CD4-positive, CD25-positive, alpha-beta regulatory T cell (primary cell): ENCODE measurements around the gene CCDC178. TPM values are rescaled to one million over a fixed set of nuclear protein-coding genes. Genes with fewer than 3 reads are reported as not detected.

ENCODE experiments used
- ATAC-seq, 2 donors: fragments of 150-1000 bp; cut with Tn5 transposase; one replicate each; pipeline ENCODE4 v1.10.0; 2021; ENCODE audit warnings: low read depth in 2 of 2, moderate number of reproducible peaks in 2 of 2, moderate library complexity in 1 of 2
- DNase-seq, 3 donors: peaks; one replicate each; pipeline versions ENCODE4 v3.0.0 to v3.0.0-alpha.2; 2012 to 2022; ENCODE audit warnings: mixed read lengths in 1 of 3
- H3K27ac ChIP-seq: one replicate; pipeline ENCODE4 v1.7.0; 2013; ENCODE audit warnings: mild to moderate bottlenecking, low read length; ENCODE audit not compliant: insufficient read depth, poor library complexity, severe bottlenecking
- H3K27me3 ChIP-seq: one replicate; pipeline ENCODE4 v1.7.0; 2013; ENCODE audit warnings: low read length; ENCODE audit not compliant: control insufficient read depth, insufficient read depth
- H3K36me3 ChIP-seq: one replicate; pipeline ENCODE4 v1.7.0; 2013; ENCODE audit warnings: mild to moderate bottlenecking, low read length, moderate library complexity; ENCODE audit not compliant: control insufficient read depth, insufficient read depth
- H3K4me1 ChIP-seq: 2 replicates; pipeline ENCODE4 v1.7.0; 2013; ENCODE audit warnings: mild to moderate bottlenecking, low read length; ENCODE audit not compliant: insufficient read depth, control insufficient read depth, poor library complexity, severe bottlenecking
- H3K4me3 ChIP-seq: one replicate; pipeline ENCODE4 v1.7.0; 2013; ENCODE audit warnings: low read depth, mild to moderate bottlenecking, low read length, moderate library complexity
- H3K9me3 ChIP-seq, 2 experiments: 1 replicate in 1 of 2; 2 replicates in 1 of 2; pipeline ENCODE4 v1.7.0; 2013; ENCODE audit warnings: low read length in 2 of 2, mild to moderate bottlenecking in 1 of 2, moderate library complexity in 1 of 2; ENCODE audit not compliant: control insufficient read depth in 2 of 2
- H3K27ac Mint-ChIP-seq, 3 donors: one replicate each; pipeline ENCODE4 v1.8.0; 2020 to 2022; ENCODE audit warnings: mild to moderate bottlenecking in 3 of 3, mixed read lengths in 3 of 3, moderate library complexity in 2 of 3
- H3K27me3 Mint-ChIP-seq: one replicate; pipeline ENCODE4 v1.8.0; 2022; ENCODE audit warnings: mild to moderate bottlenecking, mixed read lengths
- H3K36me3 Mint-ChIP-seq: one replicate; pipeline ENCODE4 v1.8.0; 2020; ENCODE audit warnings: mixed read lengths
- H3K4me1 Mint-ChIP-seq, 4 donors: one replicate each; pipeline ENCODE4 v1.8.0; 2020 to 2022; ENCODE audit warnings: mixed read lengths in 4 of 4, mild to moderate bottlenecking in 1 of 4
- H3K4me3 Mint-ChIP-seq, 4 donors: one replicate each; pipeline ENCODE4 v1.8.0; 2020 to 2022; ENCODE audit warnings: mild to moderate bottlenecking in 4 of 4, mixed read lengths in 4 of 4, moderate library complexity in 3 of 4
- H3K9me3 Mint-ChIP-seq, 7 donors: one replicate each; pipeline ENCODE4 v1.8.0; 2020 to 2022; ENCODE audit warnings: mixed read lengths in 7 of 7, mild to moderate bottlenecking in 3 of 7, moderate library complexity in 2 of 7
- polyA plus RNA-seq, 4 donors: library from polyadenylated mRNA; unstranded; fragments of 300-500 nt; fragmentation: Illumina TruSeq; gene quantifications; one replicate each; pipeline ENCODE4 v1.2.3, GENCODE V29; 2021
- total RNA-seq: library from RNA; stranded (reverse); gene quantifications from one replicate; pipeline ENCODE4 v1.2.3, GENCODE V29; 2022

CCDC178 gene
- total and polyA plus RNA-seq, 5 donors from 2014 or later: not detected

GRCh38 chr18:33304277-33304676 is 136.2 kb downstream of the CCDC178 start:
- Histone ChIP-seq H3K9me3 (peaks cover 2 to 15% of the 10 kb centered on the region in 2 experiments), H3K4me3 (no peak overlapping the region), H3K36me3 (no peaks in the 10 kb centered on the region), H3K27me3 (no peaks in the 10 kb centered on the region), H3K27ac (no peak overlapping the region), H3K4me1 (no peaks in the 10 kb centered on the region)
- no peaks in the 10 kb centered on the region for H3K27me3 Mint-ChIP-seq
- DNase-seq (no peak), ATAC-seq (no peak)
- H3K36me3 Mint-ChIP-seq: no peaks in the 10 kb centered on the region
- peaks cover 5 to 41% (median 8%) of the 10 kb centered on the region in 7 donors for H3K9me3 Mint-ChIP-seq
- no peak overlapping the region for H3K27ac Mint-ChIP-seq
- no peaks in the 10 kb centered on the region for H3K4me1 Mint-ChIP-seq
- H3K4me3 Mint-ChIP-seq: no peak overlapping the region

- no peaks in the 10 kb centered on the region for H3K27me3 ChIP-seq
- no peaks in the 10 kb centered on the region for H3K27me3 Mint-ChIP-seq
- H3K4me3 ChIP-seq: no peak overlapping the region
- H3K36me3 ChIP-seq: no peaks in the 10 kb centered on the region
- H3K4me1 Mint-ChIP-seq: no peaks in the 10 kb centered on the region
- H3K4me3 Mint-ChIP-seq: no peak overlapping the region
- H3K9me3 ChIP-seq: no peaks in the 10 kb centered on the region
- no peak overlapping the region for H3K27ac Mint-ChIP-seq
- DNase-seq (no peak), ATAC-seq (no peak)
- peaks cover 0 to 14% (median 3%) of the 10 kb centered on the region in 7 donors for H3K9me3 Mint-ChIP-seq
- no peak overlapping the region for H3K27ac ChIP-seq
- no peaks in the 10 kb centered on the region for H3K36me3 Mint-ChIP-seq
- H3K4me1 ChIP-seq: no peaks in the 10 kb centered on the region
These were observed 149.0 kb downstream of the CCDC178 start for GRCh38 chr18:33291539-33291938.

GRCh38 chr18:33288082-33288716 is 152.3 kb downstream of the CCDC178 start:
- Mint-ChIP-seq H3K36me3 (no peaks in the 10 kb centered on the region), H3K27ac (no peak overlapping the region), H3K4me1 (no peaks in the 10 kb centered on the region), H3K9me3 (peaks cover 0 to 10% (median 3%) of the 10 kb centered on the region in 7 donors), H3K27me3 (no peaks in the 10 kb centered on the region), H3K4me3 (no peak overlapping the region)
- ATAC-seq (no peak), DNase-seq (no peak)
- Histone ChIP-seq H3K27me3 (no peaks in the 10 kb centered on the region), H3K4me1 (no peaks in the 10 kb centered on the region), H3K36me3 (no peaks in the 10 kb centered on the region), H3K9me3 (no peaks in the 10 kb centered on the region), H3K27ac (no peak overlapping the region), H3K4me3 (no peak overlapping the region)

- no peak for DNase-seq
- no peaks in the 10 kb centered on the region for H3K27me3 Mint-ChIP-seq
- H3K36me3 Mint-ChIP-seq: no peaks in the 10 kb centered on the region
- no peak overlapping the region for H3K4me3 Mint-ChIP-seq
- peaks cover 0 to 5% (median 2%) of the 10 kb centered on the region in 7 donors for H3K9me3 Mint-ChIP-seq
- H3K4me3 ChIP-seq: no peak overlapping the region
- no peak for ATAC-seq
- H3K36me3 ChIP-seq: no peaks in the 10 kb centered on the region
- no peaks in the 10 kb centered on the region for H3K4me1 Mint-ChIP-seq
- no peaks in the 10 kb centered on the region for H3K27me3 ChIP-seq
- no peak overlapping the region for H3K27ac ChIP-seq
- H3K4me1 ChIP-seq: no peaks in the 10 kb centered on the region
- H3K9me3 ChIP-seq: no peaks in the 10 kb centered on the region
- H3K27ac Mint-ChIP-seq: no peak overlapping the region
These were observed 157.7 kb downstream of the CCDC178 start for GRCh38 chr18:33282709-33283333.

GRCh38 chr18:33282142-33282541 is 158.4 kb downstream of the CCDC178 start:
- no peaks in the 10 kb centered on the region for H3K4me1 Mint-ChIP-seq
- peaks cover 0 to 9% (median 5%) of the 10 kb centered on the region in 7 donors for H3K9me3 Mint-ChIP-seq
- Histone ChIP-seq H3K36me3 (no peaks in the 10 kb centered on the region), H3K4me1 (no peaks in the 10 kb centered on the region), H3K4me3 (no peak overlapping the region), H3K27ac (no peak overlapping the region), H3K9me3 (no peaks in the 10 kb centered on the region), H3K27me3 (no peaks in the 10 kb centered on the region)
- no peaks in the 10 kb centered on the region for H3K36me3 Mint-ChIP-seq
- ATAC-seq (no peak), DNase-seq (no peak)
- H3K27ac Mint-ChIP-seq: no peak overlapping the region
- no peak overlapping the region for H3K4me3 Mint-ChIP-seq
- no peaks in the 10 kb centered on the region for H3K27me3 Mint-ChIP-seq

- Mint-ChIP-seq H3K27me3 (no peaks in the 10 kb centered on the region), H3K36me3 (no peaks in the 10 kb centered on the region), H3K27ac (no peak overlapping the region), H3K4me3 (no peak overlapping the region), H3K9me3 (peaks cover 0 to 9% (median 4%) of the 10 kb centered on the region in 7 donors), H3K4me1 (no peaks in the 10 kb centered on the region)
- H3K4me3 ChIP-seq: no peak overlapping the region
- no peaks in the 10 kb centered on the region for H3K9me3 ChIP-seq
- H3K27me3 ChIP-seq: no peaks in the 10 kb centered on the region
- DNase-seq (no peak), ATAC-seq (no peak)
- no peaks in the 10 kb centered on the region for H3K4me1 ChIP-seq
- no peaks in the 10 kb centered on the region for H3K36me3 ChIP-seq
- H3K27ac ChIP-seq: no peak overlapping the region
These were observed 163.1 kb downstream of the CCDC178 start for GRCh38 chr18:33277431-33277830.

- Mint-ChIP-seq H3K4me1 (no peaks in the 10 kb centered on the region), H3K36me3 (no peaks in the 10 kb centered on the region), H3K9me3 (peaks cover 0 to 12% (median 4%) of the 10 kb centered on the region in 7 donors), H3K27me3 (no peaks in the 10 kb centered on the region), H3K4me3 (no peak overlapping the region), H3K27ac (no peak overlapping the region)
- Histone ChIP-seq H3K9me3 (no peaks in the 10 kb centered on the region), H3K27me3 (no peaks in the 10 kb centered on the region), H3K36me3 (no peaks in the 10 kb centered on the region), H3K4me1 (no peaks in the 10 kb centered on the region), H3K27ac (no peak overlapping the region), H3K4me3 (no peak overlapping the region)
- ATAC-seq (no peak), DNase-seq (no peak)
These were observed 164.7 kb downstream of the CCDC178 start for GRCh38 chr18:33275843-33276242.

GRCh38 chr18:33270297-33270696 is 170.2 kb downstream of the CCDC178 start:
- Histone ChIP-seq H3K27ac (no peak overlapping the region), H3K27me3 (no peaks in the 10 kb centered on the region), H3K4me3 (no peak overlapping the region), H3K36me3 (no peaks in the 10 kb centered on the region), H3K4me1 (no peaks in the 10 kb centered on the region), H3K9me3 (no peaks in the 10 kb centered on the region)
- no peaks in the 10 kb centered on the region for H3K4me1 Mint-ChIP-seq
- no peaks in the 10 kb centered on the region for H3K27me3 Mint-ChIP-seq
- ATAC-seq (no peak), DNase-seq (no peak)
- no peak overlapping the region for H3K27ac Mint-ChIP-seq
- H3K36me3 Mint-ChIP-seq: no peaks in the 10 kb centered on the region
- peaks cover 0 to 10% (median 4%) of the 10 kb centered on the region in 7 donors for H3K9me3 Mint-ChIP-seq
- H3K4me3 Mint-ChIP-seq: no peak overlapping the region
